ACC112 (cell line): ENCODE data around the gene PILRA.
"Not testable (repeated sequence)": the region's sequence is repeated elsewhere in the genome, so short reads cannot be mapped to it uniquely, and the experiment has no call there.

Experiments
- H2AFZ ChIP-seq: fragments of 200-600 bp; sonication (generic); one replicate; pipeline ENCODE4 v1.6.0; 2017; ENCODE audit warnings: antibody characterized with exemption, low read length; ENCODE audit not compliant: unreplicated experiment
- H3K27ac ChIP-seq: fragments of 200-600 bp; sonication (generic); 2 replicates; pipeline ENCODE4 v1.5.1; 2014; ENCODE audit warnings: low read depth, mild to moderate bottlenecking, antibody characterized with exemption, low read length, moderate library complexity
- H3K27me3 ChIP-seq: fragments of 200-600 bp; sonication (generic); 2 replicates; pipeline ENCODE4 v1.6.1; 2014; ENCODE audit warnings: mild to moderate bottlenecking, antibody characterized with exemption, low read length, moderate library complexity, mixed read lengths; ENCODE audit not compliant: insufficient read depth
- H3K36me3 ChIP-seq: fragments of 200-600 bp; sonication (generic); 2 replicates; pipeline ENCODE4 v1.6.1; 2016; ENCODE audit warnings: mild to moderate bottlenecking, antibody characterized with exemption, low read length, moderate library complexity, mixed read lengths; ENCODE audit not compliant: insufficient read depth
- H3K4me1 ChIP-seq: fragments of 200-600 bp; sonication (generic); one replicate; pipeline ENCODE4 v1.6.1; 2016; ENCODE audit warnings: low read length, mixed read lengths; ENCODE audit not compliant: insufficient read depth, unreplicated experiment, control insufficient read depth
- H3K4me3 ChIP-seq: fragments of 200-600 bp; sonication (generic); 2 replicates; pipeline ENCODE4 v1.5.1; 2014; ENCODE audit warnings: mild to moderate bottlenecking, low read depth, low read length
- H3K79me2 ChIP-seq: fragments of 200-600 bp; sonication (generic); one replicate; pipeline ENCODE4 v1.6.0; 2016; ENCODE audit warnings: low read length; ENCODE audit not compliant: control insufficient read depth, unreplicated experiment, insufficient read depth

The PILRA gene

DNA sequence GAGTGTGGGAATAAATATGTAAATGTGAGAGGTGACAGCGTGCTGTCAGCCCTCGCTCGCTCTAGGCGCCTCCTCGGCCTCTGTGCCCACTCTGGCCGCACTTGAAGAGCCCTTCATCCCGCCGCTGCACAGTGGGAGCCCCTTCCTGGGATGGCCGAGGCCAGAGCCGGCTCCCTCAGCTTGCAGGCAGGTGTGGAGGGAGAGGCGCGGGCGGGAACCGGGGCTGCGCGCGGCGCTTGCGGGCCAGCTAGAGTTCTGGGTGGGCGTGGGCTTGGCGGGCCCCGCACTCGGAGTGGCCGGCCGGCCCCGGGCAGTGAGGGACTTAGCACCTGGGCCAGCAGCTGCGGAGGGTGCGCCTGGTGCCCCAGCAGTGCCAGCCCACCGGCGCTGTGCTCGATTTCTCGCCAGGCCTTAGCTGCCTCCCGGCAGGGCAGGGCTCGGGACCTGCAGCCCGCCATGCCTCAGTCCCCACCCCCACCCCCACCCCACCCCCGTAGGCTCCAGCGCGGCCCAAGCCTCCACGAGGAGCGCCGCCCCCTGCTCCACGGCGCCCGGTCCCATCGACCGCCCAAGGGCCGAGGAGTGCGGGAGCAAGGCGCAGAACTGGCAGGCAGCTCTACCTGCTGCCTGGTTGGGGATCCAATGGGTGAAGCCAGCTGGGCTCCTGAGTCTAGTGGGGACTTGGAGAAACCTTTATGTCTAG, 8.4 kb downstream of the PILRA start:
- not testable (repeated sequence) for H3K27me3 ChIP-seq, H3K36me3 ChIP-seq, H2AFZ ChIP-seq, H3K4me1 ChIP-seq, H3K27ac ChIP-seq, H3K79me2 ChIP-seq, H3K4me3 ChIP-seq

DNA sequence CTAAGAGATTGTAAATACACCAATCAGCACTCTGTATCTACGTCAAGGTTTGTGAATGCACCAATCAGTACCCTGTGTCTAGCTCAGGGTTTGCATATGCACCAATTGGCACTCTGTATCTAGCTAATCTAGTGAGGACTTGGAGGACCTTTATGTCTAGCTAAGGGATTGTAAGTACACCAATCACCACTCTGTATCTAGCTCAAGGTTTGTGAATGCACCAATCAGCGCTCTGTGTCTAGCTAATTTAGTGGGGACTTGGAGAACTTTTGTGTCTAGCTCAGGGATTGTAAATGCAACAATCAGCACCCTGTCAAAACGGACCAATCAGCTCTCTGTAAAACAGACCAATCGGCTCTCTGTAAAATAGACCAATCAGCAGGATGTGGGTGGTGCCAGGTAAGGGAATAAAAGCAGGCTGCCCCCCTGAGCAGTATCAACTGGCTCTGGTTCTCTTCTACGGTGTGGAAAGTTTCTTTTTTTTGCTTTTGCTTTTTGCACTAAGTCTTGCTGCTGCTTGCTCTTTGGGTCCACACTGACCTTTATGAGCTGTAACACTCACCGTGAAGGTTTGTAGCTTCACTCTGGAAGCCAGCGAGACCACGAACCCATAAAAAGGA, 9.1 kb downstream of the PILRA start:
- not testable (repeated sequence) for H2AFZ ChIP-seq, H3K4me3 ChIP-seq, H3K27me3 ChIP-seq, H3K4me1 ChIP-seq, H3K36me3 ChIP-seq, H3K27ac ChIP-seq, H3K79me2 ChIP-seq

DNA sequence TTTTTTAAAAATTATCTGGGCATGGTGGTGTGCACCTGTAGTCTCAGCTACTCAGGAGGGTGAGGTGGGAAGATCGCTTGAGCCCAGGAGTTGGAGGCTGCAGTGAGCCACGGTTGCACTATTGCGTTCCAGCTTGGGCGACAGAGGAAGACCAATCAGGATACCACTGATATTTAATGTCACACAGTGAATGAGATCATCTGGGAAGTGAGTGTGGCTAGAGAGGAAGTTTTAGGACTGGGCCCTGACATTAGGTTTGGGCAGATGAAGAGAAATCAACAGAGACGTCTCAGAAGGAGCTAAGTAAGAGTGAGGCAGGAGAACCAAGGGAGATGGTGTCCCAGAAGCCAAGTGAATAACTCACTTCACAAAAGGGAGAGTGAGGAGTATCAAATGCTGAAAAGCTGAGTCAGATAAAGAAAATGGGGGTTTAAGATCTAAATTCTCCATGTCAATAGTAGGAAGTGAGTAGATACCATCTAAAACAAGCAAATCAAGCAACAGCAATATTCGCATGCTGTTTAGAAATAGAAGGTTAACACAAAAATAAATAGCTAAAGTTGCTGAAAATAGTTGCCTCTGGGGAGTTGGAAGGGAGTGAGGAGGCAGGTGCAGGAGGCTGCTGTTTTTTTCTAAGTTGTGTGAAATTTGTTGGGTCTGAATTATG, 11.5 kb downstream of the PILRA start:
- H3K27me3 ChIP-seq, result no peaks in the 10 kb centered on the region
- H3K4me1 ChIP-seq, result no peaks in the 10 kb centered on the region
- no peak overlapping the region for H3K4me3 ChIP-seq
- no peaks in the 10 kb centered on the region for H3K36me3 ChIP-seq
- H3K79me2 ChIP-seq, result no peaks in the 10 kb centered on the region
- no peak overlapping the region for H3K27ac ChIP-seq
- H2AFZ ChIP-seq, result no peak overlapping the region

DNA sequence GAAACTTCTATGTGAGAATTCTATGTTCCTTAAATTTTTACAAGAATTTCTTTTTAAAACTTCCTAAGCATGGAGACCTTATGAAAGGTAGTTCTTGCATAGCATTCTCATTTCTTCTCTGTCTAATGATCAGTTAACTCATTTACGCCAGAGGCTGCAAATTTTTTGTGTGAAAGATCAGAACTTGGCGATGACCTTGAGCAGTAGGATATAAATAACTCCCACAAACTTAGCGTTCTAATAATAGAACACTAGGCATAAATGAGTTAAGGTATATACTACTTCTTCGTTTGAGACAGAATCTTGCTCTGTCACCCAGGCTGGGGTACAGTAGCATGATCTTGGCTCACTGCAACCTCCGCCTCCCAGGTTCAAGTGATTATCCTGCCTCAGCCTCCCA, 13.7 kb downstream of the PILRA start:
- H3K4me3 ChIP-seq, result no peak overlapping the region
- no peaks in the 10 kb centered on the region for H3K27me3 ChIP-seq
- no peaks in the 10 kb centered on the region for H3K36me3 ChIP-seq
- H2AFZ ChIP-seq, result no peak overlapping the region
- no peak overlapping the region for H3K27ac ChIP-seq
- peaks cover 2% of the 10 kb centered on the region for H3K4me1 ChIP-seq
- H3K79me2 ChIP-seq, result no peaks in the 10 kb centered on the region

DNA sequence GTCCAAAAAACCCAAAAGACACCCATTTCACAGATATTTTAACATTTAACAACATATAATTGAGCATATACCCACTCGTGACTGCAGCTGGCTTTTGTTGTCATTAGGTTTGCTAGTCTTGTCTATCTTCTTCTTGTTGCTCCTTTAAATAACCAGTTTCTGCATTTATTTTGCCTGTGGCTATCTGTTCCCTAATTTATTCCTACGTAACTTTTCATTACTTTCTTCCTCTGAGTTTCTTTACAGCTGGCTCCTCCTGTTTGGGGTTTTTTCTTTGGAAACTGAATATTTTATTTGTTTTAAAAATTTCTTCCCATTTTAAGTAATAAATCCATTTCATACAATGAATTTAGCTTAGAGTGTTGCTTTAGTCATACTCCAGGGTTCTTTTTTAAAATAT, 14.4 kb downstream of the PILRA start:
- H3K79me2 ChIP-seq, result no peaks in the 10 kb centered on the region
- peaks cover 9% of the 10 kb centered on the region for H3K4me1 ChIP-seq
- no peaks in the 10 kb centered on the region for H3K36me3 ChIP-seq
- H3K27me3 ChIP-seq, result no peaks in the 10 kb centered on the region
- no peak overlapping the region for H3K4me3 ChIP-seq
- H3K27ac ChIP-seq, result no peak overlapping the region
- no peak overlapping the region for H2AFZ ChIP-seq

DNA sequence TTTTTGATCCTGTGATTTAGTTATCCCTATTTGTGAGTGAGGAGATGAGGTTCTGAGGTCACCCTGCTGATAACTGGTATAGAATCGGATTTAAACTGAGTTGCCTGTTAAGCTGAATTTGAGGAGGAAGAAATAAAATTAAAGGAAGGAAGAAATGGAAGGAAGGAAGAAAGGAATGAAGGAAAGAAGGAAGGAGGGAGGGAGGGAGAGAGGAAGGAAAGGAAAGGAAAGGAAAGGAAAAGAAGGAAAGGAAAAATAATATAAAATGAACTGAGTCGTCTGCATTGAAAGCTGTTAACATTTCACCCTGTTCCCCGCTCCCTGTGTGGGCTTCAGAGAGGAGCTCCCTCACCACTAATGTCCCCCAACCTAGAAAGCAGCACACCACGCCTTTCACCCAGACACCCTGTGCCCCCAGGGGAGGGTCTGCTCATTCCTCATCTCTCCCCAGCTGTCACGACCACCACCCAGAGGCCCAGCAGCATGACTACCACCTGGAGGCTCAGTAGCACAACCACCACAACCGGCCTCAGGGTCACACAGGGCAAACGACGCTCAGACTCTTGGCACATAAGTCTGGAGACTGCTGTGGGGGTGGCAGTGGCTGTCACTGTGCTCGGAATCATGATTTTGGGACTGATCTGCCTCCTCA, 16.3 kb downstream of the PILRA start:
- Histone ChIP-seq H3K27me3 (no peaks in the 10 kb centered on the region), H3K27ac (no peak overlapping the region), H3K4me1 (peaks cover 10% of the 10 kb centered on the region), H3K79me2 (no peaks in the 10 kb centered on the region), H3K36me3 (no peaks in the 10 kb centered on the region), H2AFZ (no peak overlapping the region), H3K4me3 (no peak overlapping the region)

GRCh38 chr7:100390286-100391009, 17.2 kb downstream of the PILRA start:
- Histone ChIP-seq H3K27ac (no peak overlapping the region), H3K79me2 (no peaks in the 10 kb centered on the region), H3K4me1 (peaks cover 10% of the 10 kb centered on the region), H3K36me3 (no peaks in the 10 kb centered on the region), H3K4me3 (no peak overlapping the region), H2AFZ (no peak overlapping the region), H3K27me3 (no peaks in the 10 kb centered on the region)

DNA sequence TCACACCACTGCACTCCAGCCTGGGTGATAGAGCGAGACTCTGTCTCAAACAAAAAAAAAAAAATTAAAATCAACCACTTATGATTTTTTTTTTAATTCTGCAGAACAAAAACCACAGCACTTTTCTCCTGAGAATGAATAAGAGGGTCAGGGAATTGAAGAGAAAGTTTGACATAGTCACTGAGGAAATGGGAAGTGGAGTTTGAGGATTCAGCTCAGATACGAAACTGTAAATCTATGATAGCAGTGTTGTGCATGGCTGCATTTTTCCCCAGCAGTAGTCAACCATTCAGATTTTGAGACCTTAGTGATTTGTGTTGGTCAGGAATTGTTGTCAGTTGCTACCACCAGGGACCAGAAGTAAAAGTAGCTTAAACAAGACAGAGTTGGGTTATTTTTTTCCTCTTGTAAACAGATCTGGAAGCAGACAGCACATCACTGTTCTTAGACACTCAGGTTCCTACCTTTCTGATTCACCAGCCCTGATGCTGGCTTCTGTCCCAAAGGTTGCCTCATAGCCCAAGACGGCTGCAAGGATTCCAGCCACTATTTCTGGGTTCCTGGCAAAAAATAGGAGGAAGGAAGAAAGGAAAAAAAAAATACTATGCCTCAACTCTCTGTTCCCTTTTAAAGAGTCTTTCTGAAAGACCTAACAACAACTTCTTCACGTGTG, 20.1 kb downstream of the PILRA start:
- Histone ChIP-seq H3K4me3 (no peak overlapping the region), H2AFZ (no peak overlapping the region), H3K27me3 (no peaks in the 10 kb centered on the region), H3K27ac (no peak overlapping the region), H3K79me2 (no peaks in the 10 kb centered on the region), H3K36me3 (no peaks in the 10 kb centered on the region), H3K4me1 (peaks cover 10% of the 10 kb centered on the region)

GRCh38 chr7:100394077-100394476, 20.8 kb downstream of the PILRA start:
- Histone ChIP-seq H3K27me3 (no peaks in the 10 kb centered on the region), H3K79me2 (no peaks in the 10 kb centered on the region), H3K4me3 (no peak overlapping the region), H3K36me3 (no peaks in the 10 kb centered on the region), H2AFZ (no peak overlapping the region), H3K27ac (no peak overlapping the region), H3K4me1 (peaks cover 10% of the 10 kb centered on the region)

- Histone ChIP-seq H3K4me3 (no peak overlapping the region), H3K4me1 (peaks cover 10% of the 10 kb centered on the region), H2AFZ (no peak overlapping the region), H3K79me2 (no peaks in the 10 kb centered on the region), H3K36me3 (no peaks in the 10 kb centered on the region), H3K27ac (no peak overlapping the region), H3K27me3 (no peaks in the 10 kb centered on the region)
These were observed 23.2 kb downstream of the PILRA start for GRCh38 chr7:100396421-100396982.
